Neural progenitor cell (in vitro differentiated cells): ENCODE measurements around the gene FCER2. TPM values are rescaled to one million over a fixed set of nuclear protein-coding genes. Genes with fewer than 3 reads are reported as not detected.
A peak's percentile ranks its signal among the peaks of the same experiment; 100 is the strongest.

Experiments used
- DNase-seq: peaks from one replicate; pipeline ENCODE4 v3.0.0-alpha.2; 2016; ENCODE audit warnings: low spot score
- H2AFZ ChIP-seq: fragments of 200-600 bp; sonication (generic); replicated peaks from 2 replicates; pipeline ENCODE4 v1.6.1; 2016; ENCODE audit warnings: antibody characterized with exemption
- H3F3A ChIP-seq: fragments of 200-600 bp; sonication (generic); 2 replicates; pipeline ENCODE4 v1.6.1; 2016; ENCODE audit warnings: antibody characterized with exemption, low read depth
- H3K27ac ChIP-seq: fragments of 200-600 bp; sonication (generic); 2 replicates; pipeline ENCODE4 v1.5.1; 2016; ENCODE audit warnings: mild to moderate bottlenecking
- H3K27me3 ChIP-seq: fragments of 200-600 bp; sonication (generic); 2 replicates; pipeline ENCODE4 v1.6.1; 2016; ENCODE audit warnings: mild to moderate bottlenecking, moderate library complexity
- H3K36me3 ChIP-seq: fragments of 200-600 bp; sonication (generic); 2 replicates; pipeline ENCODE4 v1.5.1; 2016
- H3K4me1 ChIP-seq: fragments of 200-600 bp; sonication (generic); 2 replicates; pipeline ENCODE4 v1.6.1; 2016; ENCODE audit warnings: mixed run types
- H3K4me2 ChIP-seq: fragments of 200-600 bp; sonication (generic); 2 replicates; pipeline ENCODE4 v1.6.1; 2016
- H3K4me3 ChIP-seq: fragments of 200-600 bp; sonication (generic); 2 replicates; pipeline ENCODE4 v1.5.1; 2016
- H3K79me2 ChIP-seq: fragments of 200-600 bp; sonication (generic); 2 replicates; pipeline ENCODE4 v1.6.1; 2016; ENCODE audit warnings: low read depth
- H3K9ac ChIP-seq: fragments of 200-600 bp; sonication (generic); 2 replicates; pipeline ENCODE4 v1.6.1; 2016
- H3K9me3 ChIP-seq: fragments of 200-600 bp; sonication (generic); 2 replicates; pipeline ENCODE4 v1.5.1; 2016; ENCODE audit warnings: low read depth
- H4K20me1 ChIP-seq: fragments of 200-600 bp; sonication (generic); 2 replicates; pipeline ENCODE4 v1.6.1; 2016; ENCODE audit warnings: low read depth
- H3K27ac Mint-ChIP-seq: 3 replicates; pipeline ENCODE4 v1.8.0; 2021; ENCODE audit warnings: mixed read lengths
- H3K27me3 Mint-ChIP-seq: 2 replicates; pipeline ENCODE4 v1.8.0; 2022; ENCODE audit warnings: low read depth, mild to moderate bottlenecking, inconsistent platforms, moderate library complexity, mixed read lengths; ENCODE audit not compliant: insufficient read depth
- H3K36me3 Mint-ChIP-seq: 3 replicates; pipeline ENCODE4 v1.8.0; 2021; ENCODE audit warnings: mixed read lengths
- H3K4me1 Mint-ChIP-seq: 3 replicates; pipeline ENCODE4 v1.8.0; 2021; ENCODE audit warnings: mixed read lengths
- H3K4me3 Mint-ChIP-seq: 3 replicates; pipeline ENCODE4 v1.8.0; 2021; ENCODE audit warnings: mild to moderate bottlenecking, moderate library complexity, mixed read lengths
- H3K9me3 Mint-ChIP-seq: 3 replicates; pipeline ENCODE4 v1.8.0; 2020; ENCODE audit warnings: mixed read lengths
- EZH2 ChIP-seq: fragments of 200-600 bp; sonication (generic); IDR thresholded peaks from 2 replicates; pipeline ENCODE4 v1.6.1; 2017; ENCODE audit warnings: antibody characterized with exemption, mild to moderate bottlenecking, moderate library complexity
- EZH2phosphoT487 ChIP-seq: fragments of 200-600 bp; sonication (generic); IDR thresholded peaks from 2 replicates; pipeline ENCODE4 v1.6.1; 2017; ENCODE audit warnings: antibody characterized with exemption
- total RNA-seq: library from RNA; depleted of rRNA; stranded (reverse); fragments of >200 nt; gene quantifications from 2 replicates; pipeline ENCODE4 v1.2.3, GENCODE V29; 2015; ENCODE audit warnings: low replicate concordance
- TF ChIP-seq, protein P1 (sequence below): fragments of 200-600 bp; sonication (generic); IDR thresholded peaks from 2 replicates; pipeline ENCODE4 v1.5.1; 2017; ENCODE audit warnings: antibody characterized with exemption, mild to moderate bottlenecking

FCER2 gene
- total RNA-seq, 1 donor from 2014 or later = not detected

GRCh38 chr19:7698583-7698982 is 3.3 kb downstream of the FCER2 start:
- Mint-ChIP-seq H3K36me3 (no peaks in the 10 kb centered on the region), H3K4me1 (no peaks in the 10 kb centered on the region), H3K9me3 (no peaks in the 10 kb centered on the region), H3K27ac (no peak overlapping the region), H3K27me3 (peaks cover 2% of the 10 kb centered on the region), H3K4me3 (peak overlapping the region; percentile 46)
- no peaks in the 10 kb centered on the region for H3K4me1 ChIP-seq
- no peak for DNase-seq
- H3K27me3 ChIP-seq = peaks cover 47% of the 10 kb centered on the region
- H3K9me3 ChIP-seq = no peaks in the 10 kb centered on the region
- TF ChIP-seq, protein P1, sequence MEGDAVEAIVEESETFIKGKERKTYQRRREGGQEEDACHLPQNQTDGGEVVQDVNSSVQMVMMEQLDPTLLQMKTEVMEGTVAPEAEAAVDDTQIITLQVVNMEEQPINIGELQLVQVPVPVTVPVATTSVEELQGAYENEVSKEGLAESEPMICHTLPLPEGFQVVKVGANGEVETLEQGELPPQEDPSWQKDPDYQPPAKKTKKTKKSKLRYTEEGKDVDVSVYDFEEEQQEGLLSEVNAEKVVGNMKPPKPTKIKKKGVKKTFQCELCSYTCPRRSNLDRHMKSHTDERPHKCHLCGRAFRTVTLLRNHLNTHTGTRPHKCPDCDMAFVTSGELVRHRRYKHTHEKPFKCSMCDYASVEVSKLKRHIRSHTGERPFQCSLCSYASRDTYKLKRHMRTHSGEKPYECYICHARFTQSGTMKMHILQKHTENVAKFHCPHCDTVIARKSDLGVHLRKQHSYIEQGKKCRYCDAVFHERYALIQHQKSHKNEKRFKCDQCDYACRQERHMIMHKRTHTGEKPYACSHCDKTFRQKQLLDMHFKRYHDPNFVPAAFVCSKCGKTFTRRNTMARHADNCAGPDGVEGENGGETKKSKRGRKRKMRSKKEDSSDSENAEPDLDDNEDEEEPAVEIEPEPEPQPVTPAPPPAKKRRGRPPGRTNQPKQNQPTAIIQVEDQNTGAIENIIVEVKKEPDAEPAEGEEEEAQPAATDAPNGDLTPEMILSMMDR = no peak
- TF ChIP-seq EZH2 (no peak), EZH2phosphoT487 (no peak)
- H3K9ac ChIP-seq = no peak overlapping the region
- no peak overlapping the region for H2AFZ ChIP-seq
- no peak overlapping the region for H3K27ac ChIP-seq
- no peaks in the 10 kb centered on the region for H3F3A ChIP-seq
- H3K36me3 ChIP-seq = no peaks in the 10 kb centered on the region
- no peaks in the 10 kb centered on the region for H4K20me1 ChIP-seq
- no peak overlapping the region for H3K4me2 ChIP-seq
- H3K4me3 ChIP-seq = no peak overlapping the region
- H3K79me2 ChIP-seq = no peaks in the 10 kb centered on the region

GRCh38 chr19:7697721-7698287 is 4.1 kb downstream of the FCER2 start:
- Mint-ChIP-seq H3K4me1 (no peaks in the 10 kb centered on the region), H3K27me3 (peaks cover 2% of the 10 kb centered on the region), H3K4me3 (no peak overlapping the region), H3K9me3 (no peaks in the 10 kb centered on the region), H3K36me3 (no peaks in the 10 kb centered on the region), H3K27ac (no peak overlapping the region)
- Histone ChIP-seq H4K20me1 (no peaks in the 10 kb centered on the region), H3K4me2 (no peak overlapping the region), H3K36me3 (no peaks in the 10 kb centered on the region), H3F3A (no peaks in the 10 kb centered on the region), H3K9me3 (no peaks in the 10 kb centered on the region), H3K4me3 (no peak overlapping the region), H3K27me3 (peaks cover 52% of the 10 kb centered on the region), H3K9ac (no peak overlapping the region), H3K79me2 (no peaks in the 10 kb centered on the region), H3K4me1 (no peaks in the 10 kb centered on the region), H3K27ac (no peak overlapping the region), H2AFZ (no peak overlapping the region)
- no peak for DNase-seq
- TF ChIP-seq EZH2 (no peak), EZH2phosphoT487 (no peak)
- TF ChIP-seq, protein P1 = no peak

- Histone ChIP-seq H3K9me3 (no peaks in the 10 kb centered on the region), H3K4me2 (no peak overlapping the region), H3K27me3 (peaks cover 44% of the 10 kb centered on the region), H3K4me3 (no peak overlapping the region), H3K4me1 (no peaks in the 10 kb centered on the region), H3K27ac (no peak overlapping the region), H3K36me3 (no peaks in the 10 kb centered on the region), H3F3A (no peaks in the 10 kb centered on the region), H2AFZ (no peak overlapping the region), H4K20me1 (no peaks in the 10 kb centered on the region), H3K79me2 (no peaks in the 10 kb centered on the region), H3K9ac (no peak overlapping the region)
- Mint-ChIP-seq H3K9me3 (no peaks in the 10 kb centered on the region), H3K27ac (no peak overlapping the region), H3K4me1 (no peaks in the 10 kb centered on the region), H3K36me3 (no peaks in the 10 kb centered on the region), H3K27me3 (peaks cover 3% of the 10 kb centered on the region), H3K4me3 (no peak overlapping the region)
- no peak for DNase-seq
- TF ChIP-seq, protein P1 = no peak
Measured at GRCh38 chr19:7694499-7694898, 7.4 kb downstream of the FCER2 start.
